Suprapubic skin (tissue), 4 donors: ENCODE measurements around the gene MAP7D2.

Experiments
- EP300 ChIP-seq: sonication (generic); formaldehyde crosslinking; IDR thresholded peaks from one replicate; pipeline ENCODE4 v1.6.1; 2017; ENCODE audit warnings: antibody characterized with exemption
- POLR2A ChIP-seq, 2 donors: fragments of 450-650 bp; IDR thresholded peaks; one replicate each; pipeline ENCODE4 v1.6.1; 2017; ENCODE audit warnings: antibody characterized with exemption in 2 of 2, mild to moderate bottlenecking in 2 of 2, moderate library complexity in 2 of 2
- POLR2AphosphoS5 ChIP-seq, 3 donors: sonication (generic); formaldehyde crosslinking; IDR thresholded peaks; one replicate each; pipeline ENCODE4 v1.6.1; 2017; ENCODE audit warnings: antibody characterized with exemption in 3 of 3
- TF ChIP-seq, protein P1 (sequence below), 2 donors: fragments of 200-600 bp in 1 of 2; fragments of 450-650 bp in 1 of 2; sonication (generic) in 1 of 2; IDR thresholded peaks; one replicate each; pipeline ENCODE4 v1.5.1; 2016 to 2019; ENCODE audit warnings: antibody characterized with exemption in 2 of 2, mild to moderate bottlenecking in 1 of 2, moderate library complexity in 1 of 2

DNA sequence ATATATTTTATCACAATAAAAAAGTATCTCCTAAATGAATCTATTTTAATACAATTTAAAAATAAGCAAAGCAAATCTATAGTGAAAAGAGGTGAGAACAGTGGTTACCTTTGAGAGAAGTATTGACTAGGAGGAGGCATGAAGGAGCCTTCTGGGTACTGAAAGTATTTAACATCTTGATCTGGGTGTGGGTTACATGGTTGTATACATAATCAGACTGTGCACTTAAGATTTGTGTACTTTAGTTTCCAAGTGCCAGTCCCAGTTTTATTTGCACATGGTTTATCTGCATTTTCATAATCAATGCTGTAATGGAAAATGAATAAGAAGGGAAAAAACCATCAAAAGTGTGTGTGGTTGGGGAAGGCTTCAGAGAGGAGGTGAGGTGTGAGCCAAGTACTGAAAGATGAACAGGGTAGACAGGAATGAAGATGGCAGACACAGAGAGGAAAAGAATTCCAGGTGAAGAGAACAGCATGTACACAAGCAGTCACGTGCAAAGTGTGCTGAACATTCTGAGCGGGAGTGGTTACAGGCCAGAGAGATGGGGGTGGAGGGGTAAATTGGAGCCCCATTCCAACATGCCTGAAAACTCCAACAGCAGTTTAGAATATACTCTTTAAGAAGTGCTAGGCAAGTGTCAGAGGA lies 14.6 kb downstream of the MAP7D2 start:
- TF ChIP-seq, protein P1, sequence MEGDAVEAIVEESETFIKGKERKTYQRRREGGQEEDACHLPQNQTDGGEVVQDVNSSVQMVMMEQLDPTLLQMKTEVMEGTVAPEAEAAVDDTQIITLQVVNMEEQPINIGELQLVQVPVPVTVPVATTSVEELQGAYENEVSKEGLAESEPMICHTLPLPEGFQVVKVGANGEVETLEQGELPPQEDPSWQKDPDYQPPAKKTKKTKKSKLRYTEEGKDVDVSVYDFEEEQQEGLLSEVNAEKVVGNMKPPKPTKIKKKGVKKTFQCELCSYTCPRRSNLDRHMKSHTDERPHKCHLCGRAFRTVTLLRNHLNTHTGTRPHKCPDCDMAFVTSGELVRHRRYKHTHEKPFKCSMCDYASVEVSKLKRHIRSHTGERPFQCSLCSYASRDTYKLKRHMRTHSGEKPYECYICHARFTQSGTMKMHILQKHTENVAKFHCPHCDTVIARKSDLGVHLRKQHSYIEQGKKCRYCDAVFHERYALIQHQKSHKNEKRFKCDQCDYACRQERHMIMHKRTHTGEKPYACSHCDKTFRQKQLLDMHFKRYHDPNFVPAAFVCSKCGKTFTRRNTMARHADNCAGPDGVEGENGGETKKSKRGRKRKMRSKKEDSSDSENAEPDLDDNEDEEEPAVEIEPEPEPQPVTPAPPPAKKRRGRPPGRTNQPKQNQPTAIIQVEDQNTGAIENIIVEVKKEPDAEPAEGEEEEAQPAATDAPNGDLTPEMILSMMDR (IDR thresholded peaks at IDR 0.05), result no peak
- TF ChIP-seq EP300 (no peak), POLR2A (IDR thresholded peaks at IDR 0.05) (no peak), POLR2AphosphoS5 (IDR thresholded peaks at IDR 0.05) (no peak)
